Neural progenitor cell (in vitro differentiated cells): ENCODE data around the gene FBXO27. TPM values are rescaled to one million over a fixed set of nuclear protein-coding genes. Genes with fewer than 3 reads are reported as not detected.
"Not testable (repeated sequence)": the region's sequence is repeated elsewhere in the genome, so short reads cannot be mapped to it uniquely, and the experiment has no call there.

Experiments used
- DNase-seq: peaks from one replicate; pipeline ENCODE4 v3.0.0-alpha.2; 2016; ENCODE audit warnings: low spot score
- H2AFZ ChIP-seq: fragments of 200-600 bp; sonication (generic); replicated peaks from 2 replicates; pipeline ENCODE4 v1.6.1; 2016; ENCODE audit warnings: antibody characterized with exemption
- H3F3A ChIP-seq: fragments of 200-600 bp; sonication (generic); 2 replicates; pipeline ENCODE4 v1.6.1; 2016; ENCODE audit warnings: antibody characterized with exemption, low read depth
- H3K27ac ChIP-seq: fragments of 200-600 bp; sonication (generic); 2 replicates; pipeline ENCODE4 v1.5.1; 2016; ENCODE audit warnings: mild to moderate bottlenecking
- H3K27me3 ChIP-seq: fragments of 200-600 bp; sonication (generic); 2 replicates; pipeline ENCODE4 v1.6.1; 2016; ENCODE audit warnings: mild to moderate bottlenecking, moderate library complexity
- H3K36me3 ChIP-seq: fragments of 200-600 bp; sonication (generic); 2 replicates; pipeline ENCODE4 v1.5.1; 2016
- H3K4me1 ChIP-seq: fragments of 200-600 bp; sonication (generic); 2 replicates; pipeline ENCODE4 v1.6.1; 2016; ENCODE audit warnings: mixed run types
- H3K4me2 ChIP-seq: fragments of 200-600 bp; sonication (generic); 2 replicates; pipeline ENCODE4 v1.6.1; 2016
- H3K4me3 ChIP-seq: fragments of 200-600 bp; sonication (generic); 2 replicates; pipeline ENCODE4 v1.5.1; 2016
- H3K79me2 ChIP-seq: fragments of 200-600 bp; sonication (generic); 2 replicates; pipeline ENCODE4 v1.6.1; 2016; ENCODE audit warnings: low read depth
- H3K9ac ChIP-seq: fragments of 200-600 bp; sonication (generic); 2 replicates; pipeline ENCODE4 v1.6.1; 2016
- H3K9me3 ChIP-seq: fragments of 200-600 bp; sonication (generic); 2 replicates; pipeline ENCODE4 v1.5.1; 2016; ENCODE audit warnings: low read depth
- H4K20me1 ChIP-seq: fragments of 200-600 bp; sonication (generic); 2 replicates; pipeline ENCODE4 v1.6.1; 2016; ENCODE audit warnings: low read depth
- H3K27ac Mint-ChIP-seq: 3 replicates; pipeline ENCODE4 v1.8.0; 2021; ENCODE audit warnings: mixed read lengths
- H3K27me3 Mint-ChIP-seq: 2 replicates; pipeline ENCODE4 v1.8.0; 2022; ENCODE audit warnings: low read depth, mild to moderate bottlenecking, inconsistent platforms, moderate library complexity, mixed read lengths; ENCODE audit not compliant: insufficient read depth
- H3K36me3 Mint-ChIP-seq: 3 replicates; pipeline ENCODE4 v1.8.0; 2021; ENCODE audit warnings: mixed read lengths
- H3K4me1 Mint-ChIP-seq: 3 replicates; pipeline ENCODE4 v1.8.0; 2021; ENCODE audit warnings: mixed read lengths
- H3K4me3 Mint-ChIP-seq: 3 replicates; pipeline ENCODE4 v1.8.0; 2021; ENCODE audit warnings: mild to moderate bottlenecking, moderate library complexity, mixed read lengths
- H3K9me3 Mint-ChIP-seq: 3 replicates; pipeline ENCODE4 v1.8.0; 2020; ENCODE audit warnings: mixed read lengths
- CTCF ChIP-seq: fragments of 200-600 bp; sonication (generic); IDR thresholded peaks from 2 replicates; pipeline ENCODE4 v1.5.1; 2017; ENCODE audit warnings: antibody characterized with exemption, mild to moderate bottlenecking
- EZH2 ChIP-seq: fragments of 200-600 bp; sonication (generic); IDR thresholded peaks from 2 replicates; pipeline ENCODE4 v1.6.1; 2017; ENCODE audit warnings: antibody characterized with exemption, mild to moderate bottlenecking, moderate library complexity
- EZH2phosphoT487 ChIP-seq: fragments of 200-600 bp; sonication (generic); IDR thresholded peaks from 2 replicates; pipeline ENCODE4 v1.6.1; 2017; ENCODE audit warnings: antibody characterized with exemption
- total RNA-seq: library from RNA; depleted of rRNA; stranded (reverse); fragments of >200 nt; gene quantifications from 2 replicates; pipeline ENCODE4 v1.2.3, GENCODE V29; 2015; ENCODE audit warnings: low replicate concordance

Gene FBXO27
- total RNA-seq, 1 donor from 2014 or later: 3.1 TPM

- not testable (repeated sequence) for H3K27me3 Mint-ChIP-seq, H3K27ac Mint-ChIP-seq, H3K79me2 ChIP-seq, H3K4me2 ChIP-seq, H3K9me3 ChIP-seq, H4K20me1 ChIP-seq, H3K9me3 Mint-ChIP-seq, H2AFZ ChIP-seq, H3K9ac ChIP-seq, H3K36me3 Mint-ChIP-seq, H3K27ac ChIP-seq, DNase-seq, H3K4me1 ChIP-seq, H3K4me3 ChIP-seq, H3K36me3 ChIP-seq, H3K4me3 Mint-ChIP-seq, H3K27me3 ChIP-seq
- H3K4me1 Mint-ChIP-seq: peaks cover 14% of the 10 kb centered on the region
- H3F3A ChIP-seq: peaks cover 16% of the 10 kb centered on the region
Observed at GRCh38 chr19:38987745-38988144, 44.6 kb downstream of the FBXO27 start.

- Mint-ChIP-seq H3K27me3 (peaks cover 14% of the 10 kb centered on the region), H3K9me3 (no peaks in the 10 kb centered on the region), H3K4me1 (peaks cover 14% of the 10 kb centered on the region), H3K4me3 (no peak overlapping the region), H3K36me3 (no peaks in the 10 kb centered on the region), H3K27ac (no peak overlapping the region)
- H4K20me1 ChIP-seq: no peaks in the 10 kb centered on the region
- H3K27ac ChIP-seq: no peak overlapping the region
- no peaks in the 10 kb centered on the region for H3K9me3 ChIP-seq
- H3F3A ChIP-seq: peaks cover 16% of the 10 kb centered on the region
- H3K4me1 ChIP-seq: peaks cover 8% of the 10 kb centered on the region
- TF ChIP-seq CTCF: no peak
- no peak for TF ChIP-seq EZH2
- TF ChIP-seq EZH2phosphoT487: no peak
- DNase-seq: no peak
- H3K4me2 ChIP-seq: no peak overlapping the region
- H3K4me3 ChIP-seq: no peak overlapping the region
- H3K79me2 ChIP-seq: no peaks in the 10 kb centered on the region
- H3K9ac ChIP-seq: no peak overlapping the region
- no peak overlapping the region for H2AFZ ChIP-seq
- H3K27me3 ChIP-seq: no peaks in the 10 kb centered on the region
- no peaks in the 10 kb centered on the region for H3K36me3 ChIP-seq
Observed at GRCh38 chr19:38985262-38985661, 47.1 kb downstream of the FBXO27 start.

GRCh38 chr19:38980583-38981374 is 51.6 kb downstream of the FBXO27 start:
- H4K20me1 ChIP-seq: no peaks in the 10 kb centered on the region
- H3K79me2 ChIP-seq: no peaks in the 10 kb centered on the region
- no peak overlapping the region for H3K27ac ChIP-seq
- no peaks in the 10 kb centered on the region for H3K9me3 ChIP-seq
- no peak overlapping the region for H2AFZ ChIP-seq
- H3K36me3 ChIP-seq: no peaks in the 10 kb centered on the region
- no peak overlapping the region for H3K4me2 ChIP-seq
- H3K27ac Mint-ChIP-seq: no peak overlapping the region
- no peak for DNase-seq
- no peaks in the 10 kb centered on the region for H3K9me3 Mint-ChIP-seq
- peaks cover 14% of the 10 kb centered on the region for H3K4me1 Mint-ChIP-seq
- no peaks in the 10 kb centered on the region for H3K36me3 Mint-ChIP-seq
- peaks cover 17% of the 10 kb centered on the region for H3F3A ChIP-seq
- H3K9ac ChIP-seq: no peak overlapping the region
- no peaks in the 10 kb centered on the region for H3K27me3 ChIP-seq
- no peak overlapping the region for H3K4me3 Mint-ChIP-seq
- H3K4me3 ChIP-seq: no peak overlapping the region
- H3K4me1 ChIP-seq: peaks cover 12% of the 10 kb centered on the region
- TF ChIP-seq EZH2 (no peak), CTCF (no peak), EZH2phosphoT487 (no peak)
- H3K27me3 Mint-ChIP-seq: peaks cover 19% of the 10 kb centered on the region

- no peaks in the 10 kb centered on the region for H3K36me3 ChIP-seq
- no peak overlapping the region for H3K4me2 ChIP-seq
- no peak overlapping the region for H3K4me3 ChIP-seq
- no peaks in the 10 kb centered on the region for H4K20me1 ChIP-seq
- H3K27me3 Mint-ChIP-seq: peaks cover 19% of the 10 kb centered on the region
- H3K4me3 Mint-ChIP-seq: no peak overlapping the region
- TF ChIP-seq EZH2: no peak
- no peak for TF ChIP-seq EZH2phosphoT487
- TF ChIP-seq CTCF: no peak
- no peaks in the 10 kb centered on the region for H3K9me3 Mint-ChIP-seq
- no peak overlapping the region for H2AFZ ChIP-seq
- peaks cover 12% of the 10 kb centered on the region for H3K4me1 ChIP-seq
- no peaks in the 10 kb centered on the region for H3K36me3 Mint-ChIP-seq
- H3K4me1 Mint-ChIP-seq: peaks cover 18% of the 10 kb centered on the region
- no peak overlapping the region for H3K9ac ChIP-seq
- H3K79me2 ChIP-seq: no peaks in the 10 kb centered on the region
- H3K27ac Mint-ChIP-seq: no peak overlapping the region
- DNase-seq: no peak
- peaks cover 21% of the 10 kb centered on the region for H3F3A ChIP-seq
- H3K9me3 ChIP-seq: no peaks in the 10 kb centered on the region
- no peak overlapping the region for H3K27ac ChIP-seq
- no peaks in the 10 kb centered on the region for H3K27me3 ChIP-seq
Observed at GRCh38 chr19:38979812-38980211, 52.5 kb downstream of the FBXO27 start.
